HEK293 (cell line): ENCODE results near the gene CCK.

Source experiments
- CTCF ChIP-seq: fragments of 450-650 bp; formaldehyde crosslinking; IDR thresholded peaks from 2 replicates; pipeline ENCODE4 v1.5.1; 2016; ENCODE audit warnings: missing biosample characterization, missing genetic modification characterization
- YY1 ChIP-seq: fragments of 450-650 bp; formaldehyde crosslinking; IDR thresholded peaks from 2 replicates; pipeline ENCODE4 v1.5.1; 2018; ENCODE audit warnings: missing biosample characterization, missing genetic modification characterization
- ZFP3 ChIP-seq: fragments of 450-650 bp; formaldehyde crosslinking; IDR thresholded peaks from 2 replicates; pipeline ENCODE4 v1.5.1; 2016; ENCODE audit warnings: low read depth, missing biosample characterization, missing genetic modification characterization
- ZNF146 ChIP-seq: fragments of 450-650 bp; formaldehyde crosslinking; IDR thresholded peaks from 2 replicates; pipeline ENCODE4 v1.5.1; 2016; ENCODE audit warnings: missing biosample characterization, missing genetic modification characterization
- ZNF169 ChIP-seq: fragments of 450-650 bp; formaldehyde crosslinking; IDR thresholded peaks from 2 replicates; pipeline ENCODE4 v1.5.1; 2016; ENCODE audit warnings: missing biosample characterization, missing genetic modification characterization
- ZNF514 ChIP-seq: fragments of 450-650 bp; formaldehyde crosslinking; IDR thresholded peaks from 2 replicates; pipeline ENCODE4 v1.5.1; 2016; ENCODE audit warnings: missing biosample characterization, missing genetic modification characterization
- ZNF645 ChIP-seq: fragments of 450-650 bp; formaldehyde crosslinking; IDR thresholded peaks from 2 replicates; pipeline ENCODE4; 2016; ENCODE audit warnings: missing biosample characterization, missing genetic modification characterization

GRCh38 chr3:42267878-42268277 is 1.9 kb upstream of the CCK start:
- TF ChIP-seq YY1 (tag by site-specific recombination) (no peak), CTCF (tag by site-specific recombination) (no peak), ZNF169 (tag by site-specific recombination) (no peak), ZNF514 (tag by site-specific recombination) (no peak), ZNF645 (tag by site-specific recombination) (no peak), ZNF146 (tag by site-specific recombination) (no peak), ZFP3 (tag by site-specific recombination) (no peak)
